SK-N-SH treated with all-trans-retinoic acid at 6 μM for 48 hours (cell line): Measurements from ENCODE around the gene MED26.

Experiments
- ARNTL ChIP-seq: fragments of 450-650 bp; formaldehyde crosslinking; IDR thresholded peaks from 2 replicates; pipeline ENCODE4 v1.5.0; 2020; ENCODE audit warnings: low read depth, mild to moderate bottlenecking, moderate library complexity, borderline replicate concordance
- BACH2 ChIP-seq: fragments of 250-450 bp; sonication (Bioruptor Pico); IDR thresholded peaks from 2 replicates; pipeline ENCODE4 v1.9.0; 2021; ENCODE audit warnings: mild to moderate bottlenecking, borderline replicate concordance
- RARB ChIP-seq: fragments of 250-450 bp; sonication (Bioruptor Pico); IDR thresholded peaks from 2 replicates; pipeline ENCODE4 v1.8.0; 2021; ENCODE audit warnings: mild to moderate bottlenecking, moderate library complexity
- TCF4 ChIP-seq: fragments of 250-450 bp; sonication (Bioruptor Pico); IDR thresholded peaks from 2 replicates; pipeline ENCODE4 v1.8.0; 2021; ENCODE audit warnings: mild to moderate bottlenecking, moderate library complexity, borderline replicate concordance
- ZFP30 ChIP-seq: fragments of 450-650 bp; formaldehyde crosslinking; IDR thresholded peaks from 2 replicates; pipeline ENCODE4 v1.5.0; 2022; ENCODE audit warnings: mild to moderate bottlenecking, moderate library complexity
- ZNF565 ChIP-seq: fragments of 450-650 bp; formaldehyde crosslinking; conservative IDR thresholded peaks from 2 replicates; pipeline ENCODE4 v1.5.0; 2020; ENCODE audit warnings: low read depth, mild to moderate bottlenecking, moderate library complexity
- ZNF70 ChIP-seq: fragments of 450-650 bp; formaldehyde crosslinking; IDR thresholded peaks from 2 replicates; pipeline ENCODE4 v1.5.0; 2020; ENCODE audit warnings: mild to moderate bottlenecking, moderate library complexity
- ZNF8 ChIP-seq: fragments of 450-650 bp; formaldehyde crosslinking; IDR thresholded peaks from 2 replicates; pipeline ENCODE4 v1.5.0; 2020; ENCODE audit warnings: mild to moderate bottlenecking, moderate library complexity
- TF ChIP-seq, protein P1 (sequence below): fragments of 250-450 bp; sonication (Bioruptor Pico); IDR thresholded peaks from 2 replicates; pipeline ENCODE4 v1.5.1; 2020; ENCODE audit warnings: low read depth, mild to moderate bottlenecking, moderate library complexity
- TF ChIP-seq, protein P2 (sequence below): fragments of 250-450 bp; sonication (Bioruptor Pico); IDR thresholded peaks from 2 replicates; pipeline ENCODE4 v1.8.0; 2020; ENCODE audit warnings: mild to moderate bottlenecking, moderate library complexity, borderline replicate concordance

DNA sequence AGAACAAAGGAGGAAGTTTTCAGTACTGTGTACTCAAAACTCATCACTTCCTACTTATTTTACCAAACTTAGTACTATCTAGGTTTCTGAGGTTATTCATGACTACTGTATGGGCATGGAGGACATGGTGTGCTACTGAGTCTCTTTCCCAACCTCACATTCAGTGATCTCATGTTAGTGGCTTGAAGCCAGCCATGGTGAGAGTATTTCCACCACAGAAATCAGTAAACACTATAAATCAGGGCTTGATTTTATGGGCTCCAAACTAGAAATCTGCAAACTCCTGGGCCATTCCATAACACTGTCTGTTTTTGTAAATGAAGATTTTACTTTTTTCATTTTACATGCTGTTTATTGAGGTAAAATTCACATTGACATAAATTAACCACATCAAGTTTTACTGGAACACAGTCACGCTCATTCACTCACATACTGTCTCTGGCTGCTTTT lies 19.7 kb downstream of the MED26 start:
- TF ChIP-seq BACH2 (CRISPR knock-in tag) (no peak), ARNTL (no peak), ZFP30 (no peak), ZNF70 (no peak), RARB (CRISPR knock-in tag) (no peak), ZNF8 (CRISPR knock-in tag) (no peak), TCF4 (CRISPR knock-in tag) (no peak), ZNF565 (CRISPR knock-in tag) (no peak)
- TF ChIP-seq, protein P1, sequence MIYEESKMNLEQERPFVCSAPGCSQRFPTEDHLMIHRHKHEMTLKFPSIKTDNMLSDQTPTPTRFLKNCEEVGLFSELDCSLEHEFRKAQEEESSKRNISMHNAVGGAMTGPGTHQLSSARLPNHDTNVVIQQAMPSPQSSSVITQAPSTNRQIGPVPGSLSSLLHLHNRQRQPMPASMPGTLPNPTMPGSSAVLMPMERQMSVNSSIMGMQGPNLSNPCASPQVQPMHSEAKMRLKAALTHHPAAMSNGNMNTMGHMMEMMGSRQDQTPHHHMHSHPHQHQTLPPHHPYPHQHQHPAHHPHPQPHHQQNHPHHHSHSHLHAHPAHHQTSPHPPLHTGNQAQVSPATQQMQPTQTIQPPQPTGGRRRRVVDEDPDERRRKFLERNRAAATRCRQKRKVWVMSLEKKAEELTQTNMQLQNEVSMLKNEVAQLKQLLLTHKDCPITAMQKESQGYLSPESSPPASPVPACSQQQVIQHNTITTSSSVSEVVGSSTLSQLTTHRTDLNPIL: no peak
- TF ChIP-seq, protein P2, sequence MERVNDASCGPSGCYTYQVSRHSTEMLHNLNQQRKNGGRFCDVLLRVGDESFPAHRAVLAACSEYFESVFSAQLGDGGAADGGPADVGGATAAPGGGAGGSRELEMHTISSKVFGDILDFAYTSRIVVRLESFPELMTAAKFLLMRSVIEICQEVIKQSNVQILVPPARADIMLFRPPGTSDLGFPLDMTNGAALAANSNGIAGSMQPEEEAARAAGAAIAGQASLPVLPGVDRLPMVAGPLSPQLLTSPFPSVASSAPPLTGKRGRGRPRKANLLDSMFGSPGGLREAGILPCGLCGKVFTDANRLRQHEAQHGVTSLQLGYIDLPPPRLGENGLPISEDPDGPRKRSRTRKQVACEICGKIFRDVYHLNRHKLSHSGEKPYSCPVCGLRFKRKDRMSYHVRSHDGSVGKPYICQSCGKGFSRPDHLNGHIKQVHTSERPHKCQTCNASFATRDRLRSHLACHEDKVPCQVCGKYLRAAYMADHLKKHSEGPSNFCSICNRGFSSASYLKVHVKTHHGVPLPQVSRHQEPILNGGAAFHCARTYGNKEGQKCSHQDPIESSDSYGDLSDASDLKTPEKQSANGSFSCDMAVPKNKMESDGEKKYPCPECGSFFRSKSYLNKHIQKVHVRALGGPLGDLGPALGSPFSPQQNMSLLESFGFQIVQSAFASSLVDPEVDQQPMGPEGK (CRISPR knock-in tag): no peak
